ENCODE results near the gene ATP8B4. TPM values are rescaled to one million over a fixed set of nuclear protein-coding genes. Genes with fewer than 3 reads are reported as not detected.

ATP8B4 gene
- total RNA-seq, 1 donor from 2014 or later, result 9.0 TPM

DNA sequence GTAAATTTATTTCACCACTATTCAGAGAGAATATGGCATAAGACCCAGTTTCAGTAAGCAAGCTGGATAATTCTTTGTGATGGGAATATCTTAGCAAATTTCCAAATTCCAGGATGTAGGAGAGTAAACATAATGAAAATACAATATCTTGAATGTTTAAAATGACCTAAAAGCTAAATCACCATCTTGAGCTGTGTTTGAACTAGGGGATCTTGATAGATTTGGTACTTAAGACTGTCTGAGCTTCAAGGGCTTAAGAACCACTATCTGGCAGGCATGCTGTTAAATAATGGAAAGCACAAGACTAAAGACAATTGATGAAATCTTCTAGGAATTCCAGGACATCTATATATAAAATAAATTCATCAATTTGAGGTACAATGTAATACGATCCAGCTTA lies 217.7 kb downstream of the ATP8B4 start:
- ATAC-seq, result no peak
- Histone ChIP-seq H3K4me3 (no peak overlapping the region), H3K4me1 (no peaks in the 10 kb centered on the region), H3K27me3 (ENCODE audit: low read depth) (no peaks in the 10 kb centered on the region), H3K36me3 (no peaks in the 10 kb centered on the region), H3K27ac (no peak overlapping the region), H3K9me3 (no peaks in the 10 kb centered on the region)
- no peak for TF ChIP-seq CTCF (IDR thresholded peaks at IDR 0.05)
- intact Hi-C loops (cut with DNase I), result no loop called here
- no peak for DNase-seq

DNA sequence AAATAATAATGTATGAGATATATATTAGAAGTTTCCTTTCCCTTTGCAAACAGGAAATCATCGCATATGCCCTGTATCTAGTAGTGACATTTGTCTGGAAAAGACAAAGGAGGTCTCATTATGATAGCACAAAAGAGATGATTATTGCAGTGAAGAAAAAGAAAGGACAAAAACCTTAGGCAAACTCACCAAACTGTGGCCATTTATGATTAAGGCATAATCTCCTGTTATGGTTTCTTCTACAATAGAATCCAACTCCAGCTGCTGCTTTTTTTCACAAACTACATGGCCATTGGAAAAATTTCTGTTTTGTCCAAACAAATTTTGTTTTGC lies 218.2 kb downstream of the ATP8B4 start:
- Histone ChIP-seq H3K27me3 (ENCODE audit: low read depth) (no peaks in the 10 kb centered on the region), H3K27ac (no peak overlapping the region), H3K4me3 (no peak overlapping the region), H3K36me3 (no peaks in the 10 kb centered on the region), H3K4me1 (no peaks in the 10 kb centered on the region), H3K9me3 (no peaks in the 10 kb centered on the region)
- intact Hi-C loops (cut with DNase I), result no loop called here
- TF ChIP-seq CTCF (IDR thresholded peaks at IDR 0.05), result no peak
- ATAC-seq, result no peak
- DNase-seq, result no peak

GRCh38 chr15:49900006-49900902 lies 218.8 kb downstream of the ATP8B4 start:
- Histone ChIP-seq H3K4me1 (no peaks in the 10 kb centered on the region), H3K27ac (no peak overlapping the region), H3K36me3 (no peaks in the 10 kb centered on the region), H3K9me3 (no peaks in the 10 kb centered on the region), H3K4me3 (no peak overlapping the region), H3K27me3 (ENCODE audit: low read depth) (no peaks in the 10 kb centered on the region)
- DNase-seq, result no peak
- no peak for TF ChIP-seq CTCF (IDR thresholded peaks at IDR 0.05)
- ATAC-seq, result no peak
- intact Hi-C loops (cut with DNase I), result no loop called here

DNA sequence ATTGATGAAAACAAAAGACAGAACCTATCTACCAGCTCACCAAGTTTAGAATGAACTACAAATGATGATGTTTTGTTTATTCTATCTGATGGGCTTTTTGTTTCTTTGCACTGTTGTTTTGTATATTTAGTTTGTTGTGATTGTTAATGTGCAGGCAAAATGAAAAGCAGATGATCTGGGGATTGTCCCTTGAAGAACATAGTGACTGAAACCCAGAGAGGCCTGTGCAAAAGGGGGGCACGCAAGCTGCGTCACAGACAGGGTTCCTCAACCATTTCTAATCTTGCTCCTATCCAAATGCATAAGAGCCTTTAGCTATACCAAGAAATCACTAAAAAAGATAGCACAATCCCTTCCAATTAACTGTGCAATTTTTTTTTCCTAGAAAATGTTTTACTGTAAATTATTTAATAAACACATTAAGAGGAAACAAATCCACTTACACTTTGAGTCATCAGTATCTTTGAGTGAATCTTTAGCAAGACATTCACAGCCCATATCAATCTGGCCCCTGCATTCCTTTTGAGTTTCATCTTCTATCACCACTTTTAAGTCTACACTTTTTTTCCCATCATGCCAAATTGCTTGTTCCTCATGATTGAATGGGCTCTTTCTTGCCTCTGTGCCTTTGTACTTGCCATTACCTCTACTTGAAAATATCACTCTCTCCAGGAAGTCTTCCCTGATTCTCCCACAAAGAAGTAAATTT lies 220.3 kb downstream of the ATP8B4 start:
- no peak for ATAC-seq
- no peak overlapping the region for H3K27ac ChIP-seq

DNA sequence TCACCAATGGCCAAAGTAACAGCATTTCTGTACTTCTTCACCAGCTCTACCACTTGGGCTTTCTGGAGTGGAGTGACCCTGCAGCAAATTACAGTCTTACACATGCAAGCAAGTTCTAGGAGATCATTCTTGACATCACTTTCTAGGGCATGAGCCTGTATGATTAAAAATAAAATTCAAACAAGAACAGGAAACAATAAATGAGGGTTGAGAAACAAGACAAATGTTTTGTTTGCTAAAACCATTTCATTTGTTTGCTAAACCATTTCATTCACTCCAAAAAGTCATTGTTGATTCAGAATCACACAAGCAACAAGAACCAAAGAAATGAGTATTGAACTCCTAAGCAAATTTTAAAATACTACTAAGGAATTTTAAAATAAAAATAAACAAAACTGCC lies 220.9 kb downstream of the ATP8B4 start:
- no peak for ATAC-seq
- intact Hi-C loops (cut with DNase I), result no loop called here
- no peaks in the 10 kb centered on the region for H3K27me3 ChIP-seq (ENCODE audit: low read depth)

More for the DNA sequence above, 220.3 kb downstream of the ATP8B4 start:
- no peaks in the 10 kb centered on the region for H3K36me3 ChIP-seq
- no peaks in the 10 kb centered on the region for H3K9me3 ChIP-seq
- H3K27me3 ChIP-seq (ENCODE audit: low read depth), result no peaks in the 10 kb centered on the region
- TF ChIP-seq CTCF (IDR thresholded peaks at IDR 0.05), result no peak
- no peak for DNase-seq
- no peak overlapping the region for H3K4me3 ChIP-seq
- intact Hi-C loops (cut with DNase I), result no loop called here
- no peaks in the 10 kb centered on the region for H3K4me1 ChIP-seq

More for the DNA sequence above, 220.9 kb downstream of the ATP8B4 start:
- TF ChIP-seq CTCF (IDR thresholded peaks at IDR 0.05), result no peak
- Histone ChIP-seq H3K4me1 (no peaks in the 10 kb centered on the region), H3K27ac (no peak overlapping the region), H3K4me3 (no peak overlapping the region), H3K36me3 (no peaks in the 10 kb centered on the region), H3K9me3 (no peaks in the 10 kb centered on the region)
- DNase-seq, result no peak

All from lower lobe of right lung (tissue), 2 donors.